ENCODE measurements around the gene SCRN3. TPM values are rescaled to one million over a fixed set of nuclear protein-coding genes. Genes with fewer than 3 reads are reported as not detected.
"Not testable (repeated sequence)": the region's sequence is repeated elsewhere in the genome, so short reads cannot be mapped to it uniquely, and the experiment has no call there.

Gene SCRN3
- total RNA-seq, 1 donor from 2014 or later = 25.9 TPM

- peaks cover 9% of the 10 kb centered on the region for H3K36me3 Mint-ChIP-seq
- DNase-seq (ENCODE audit: extremely low spot score, unreplicated experiment) = no peak
- H3K4me1 Mint-ChIP-seq (ENCODE audit: unreplicated experiment) = peaks cover 14% of the 10 kb centered on the region
- TF ChIP-seq, protein P1, sequence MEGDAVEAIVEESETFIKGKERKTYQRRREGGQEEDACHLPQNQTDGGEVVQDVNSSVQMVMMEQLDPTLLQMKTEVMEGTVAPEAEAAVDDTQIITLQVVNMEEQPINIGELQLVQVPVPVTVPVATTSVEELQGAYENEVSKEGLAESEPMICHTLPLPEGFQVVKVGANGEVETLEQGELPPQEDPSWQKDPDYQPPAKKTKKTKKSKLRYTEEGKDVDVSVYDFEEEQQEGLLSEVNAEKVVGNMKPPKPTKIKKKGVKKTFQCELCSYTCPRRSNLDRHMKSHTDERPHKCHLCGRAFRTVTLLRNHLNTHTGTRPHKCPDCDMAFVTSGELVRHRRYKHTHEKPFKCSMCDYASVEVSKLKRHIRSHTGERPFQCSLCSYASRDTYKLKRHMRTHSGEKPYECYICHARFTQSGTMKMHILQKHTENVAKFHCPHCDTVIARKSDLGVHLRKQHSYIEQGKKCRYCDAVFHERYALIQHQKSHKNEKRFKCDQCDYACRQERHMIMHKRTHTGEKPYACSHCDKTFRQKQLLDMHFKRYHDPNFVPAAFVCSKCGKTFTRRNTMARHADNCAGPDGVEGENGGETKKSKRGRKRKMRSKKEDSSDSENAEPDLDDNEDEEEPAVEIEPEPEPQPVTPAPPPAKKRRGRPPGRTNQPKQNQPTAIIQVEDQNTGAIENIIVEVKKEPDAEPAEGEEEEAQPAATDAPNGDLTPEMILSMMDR (conservative IDR thresholded peaks at IDR 0.05) = no peak
- no peak overlapping the region for H3K27ac Mint-ChIP-seq
- no peak overlapping the region for H3K4me3 Mint-ChIP-seq
- H3K9me3 Mint-ChIP-seq = no peaks in the 10 kb centered on the region
- H3K27me3 Mint-ChIP-seq = no peaks in the 10 kb centered on the region
Measured at GRCh38 chr2:174397773-174398172, 2.2 kb downstream of the SCRN3 start.

DNA sequence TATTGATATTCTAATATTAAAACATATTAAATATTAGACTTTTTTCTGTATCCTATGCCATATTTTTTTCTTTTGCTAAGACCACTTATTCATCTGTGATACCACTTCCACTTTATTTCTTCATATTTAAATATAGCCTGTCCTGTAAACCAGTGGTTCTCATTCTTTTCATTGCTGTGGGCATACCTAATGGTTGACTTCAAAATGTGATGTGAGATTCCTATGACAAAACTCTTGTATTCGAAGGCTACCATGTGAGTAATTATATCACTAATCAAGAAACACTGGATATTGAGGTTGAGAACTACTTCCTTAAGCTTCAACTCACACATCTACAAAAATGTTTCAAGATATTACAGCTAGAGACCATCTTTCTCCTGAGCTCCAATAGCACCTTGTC lies 3.6 kb downstream of the SCRN3 start:
- H3K27me3 Mint-ChIP-seq = no peaks in the 10 kb centered on the region
- no peak overlapping the region for H3K27ac Mint-ChIP-seq
- peaks cover 6% of the 10 kb centered on the region for H3K4me1 Mint-ChIP-seq (ENCODE audit: unreplicated experiment)
- TF ChIP-seq, protein P1 (conservative IDR thresholded peaks at IDR 0.05) = no peak
- DNase-seq (ENCODE audit: extremely low spot score, unreplicated experiment) = no peak
- H3K36me3 Mint-ChIP-seq = peaks cover 13% of the 10 kb centered on the region
- H3K4me3 Mint-ChIP-seq = no peak overlapping the region
- H3K9me3 Mint-ChIP-seq = no peaks in the 10 kb centered on the region

GRCh38 chr2:174400853-174401252 lies 5.3 kb downstream of the SCRN3 start:
- TF ChIP-seq, protein P1 (conservative IDR thresholded peaks at IDR 0.05) = no peak
- Mint-ChIP-seq H3K27ac (no peak overlapping the region), H3K4me3 (no peak overlapping the region), H3K27me3 (no peaks in the 10 kb centered on the region), H3K9me3 (no peaks in the 10 kb centered on the region), H3K36me3 (peaks cover 13% of the 10 kb centered on the region), H3K4me1 (ENCODE audit: unreplicated experiment) (no peaks in the 10 kb centered on the region)
- no peak for DNase-seq (ENCODE audit: extremely low spot score, unreplicated experiment)

DNA sequence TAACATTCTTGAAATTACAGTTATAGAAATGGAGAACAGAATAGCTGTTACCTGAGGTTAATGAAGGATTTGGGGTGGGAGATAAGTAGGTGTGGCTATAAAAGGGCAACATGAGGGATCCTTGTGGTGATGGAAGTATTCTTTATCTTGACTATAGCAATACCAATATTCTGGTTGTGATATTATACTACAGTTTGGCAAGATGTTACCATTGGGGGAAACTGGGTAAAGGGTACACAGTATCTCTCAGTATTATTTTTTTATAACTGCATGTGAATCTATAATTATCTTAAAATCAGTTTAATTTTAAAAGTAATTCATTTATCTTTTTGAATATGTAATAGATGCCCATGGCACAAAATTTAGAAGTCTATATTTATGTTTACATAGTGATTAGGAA lies 8.1 kb downstream of the SCRN3 start:
- H3K27ac Mint-ChIP-seq = no peak overlapping the region
- H3K4me1 Mint-ChIP-seq (ENCODE audit: unreplicated experiment) = no peaks in the 10 kb centered on the region
- no peak for DNase-seq (ENCODE audit: extremely low spot score, unreplicated experiment)
- peaks cover 13% of the 10 kb centered on the region for H3K36me3 Mint-ChIP-seq
- no peak overlapping the region for H3K4me3 Mint-ChIP-seq
- TF ChIP-seq, protein P1 (conservative IDR thresholded peaks at IDR 0.05) = no peak
- no peaks in the 10 kb centered on the region for H3K27me3 Mint-ChIP-seq
- no peaks in the 10 kb centered on the region for H3K9me3 Mint-ChIP-seq

DNA sequence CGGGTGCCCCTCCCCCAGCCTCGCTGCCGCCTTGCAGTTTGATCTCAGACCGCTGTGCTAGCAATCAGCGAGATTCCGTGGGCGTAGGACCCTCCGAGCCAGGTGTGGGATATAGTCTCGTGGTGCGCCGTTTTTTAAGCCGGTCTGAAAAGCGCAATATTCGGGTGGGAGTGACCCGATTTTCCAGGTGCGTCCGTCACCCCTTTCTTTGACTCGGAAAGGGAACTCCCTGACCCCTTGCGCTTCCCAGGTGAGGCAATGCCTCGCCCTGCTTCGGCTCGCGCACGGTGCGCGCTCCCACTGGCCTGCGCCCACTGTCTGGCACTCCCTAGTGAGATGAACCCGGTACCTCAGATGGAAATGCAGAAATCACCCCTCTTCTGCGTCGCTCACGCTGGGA lies 14.5 kb downstream of the SCRN3 start:
- DNase-seq (ENCODE audit: extremely low spot score, unreplicated experiment); H3K27me3 Mint-ChIP-seq; H3K36me3 Mint-ChIP-seq; H3K9me3 Mint-ChIP-seq; H3K4me1 Mint-ChIP-seq (ENCODE audit: unreplicated experiment): not testable (repeated sequence)
- Mint-ChIP-seq H3K27ac (peak overlapping the region; percentile 87), H3K4me3 (peak overlapping the region; percentile 83)

GRCh38 chr2:174412256-174412655 lies 16.7 kb downstream of the SCRN3 start:
- Mint-ChIP-seq H3K9me3 (no peaks in the 10 kb centered on the region), H3K27ac (no peak overlapping the region), H3K4me1 (ENCODE audit: unreplicated experiment) (no peaks in the 10 kb centered on the region), H3K27me3 (no peaks in the 10 kb centered on the region), H3K4me3 (no peak overlapping the region), H3K36me3 (peaks cover 6% of the 10 kb centered on the region)
- TF ChIP-seq, protein P1 (conservative IDR thresholded peaks at IDR 0.05) = no peak
- no peak for DNase-seq (ENCODE audit: extremely low spot score, unreplicated experiment)
